KMS-11 (cell line): Measurements from ENCODE around the gene FTMT.

Source experiments
- H2AFZ ChIP-seq: fragments of 200-600 bp; sonication (generic); 2 replicates; pipeline ENCODE4 v1.6.1; 2016; ENCODE audit warnings: antibody characterized with exemption, mixed run types, low read depth
- H3K27ac ChIP-seq: fragments of 200-600 bp; sonication (generic); 2 replicates; pipeline ENCODE4 v1.6.1; 2016; ENCODE audit warnings: mild to moderate bottlenecking, mixed run types
- H3K27me3 ChIP-seq: fragments of 200-600 bp; sonication (generic); 2 replicates; pipeline ENCODE4 v1.6.1; 2017; ENCODE audit warnings: mild to moderate bottlenecking, low read depth, mixed run types, moderate library complexity; ENCODE audit not compliant: insufficient read depth
- H3K36me3 ChIP-seq: fragments of 200-600 bp; sonication (generic); 2 replicates; pipeline ENCODE4 v1.6.1; 2017; ENCODE audit warnings: mild to moderate bottlenecking, mixed run types; ENCODE audit not compliant: insufficient read depth
- H3K4me1 ChIP-seq: fragments of 200-600 bp; sonication (generic); 2 replicates; pipeline ENCODE4 v1.6.1; 2016; ENCODE audit warnings: mild to moderate bottlenecking, low read depth, mixed run types; ENCODE audit not compliant: poor library complexity, severe bottlenecking
- H3K4me2 ChIP-seq: fragments of 200-600 bp; sonication (generic); 2 replicates; pipeline ENCODE4 v1.7.0; 2016; ENCODE audit warnings: mild to moderate bottlenecking, mixed run types
- H3K4me3 ChIP-seq: fragments of 200-600 bp; sonication (generic); IDR thresholded peaks from 2 replicates; pipeline ENCODE4 v1.6.1; 2017; ENCODE audit warnings: low read depth, low read length, mixed read lengths; ENCODE audit not compliant: insufficient read depth
- H3K79me2 ChIP-seq: fragments of 200-600 bp; sonication (generic); 2 replicates; pipeline ENCODE4 v1.6.1; 2016; ENCODE audit warnings: low read depth, mixed run types; ENCODE audit not compliant: insufficient read depth
- H3K9ac ChIP-seq: fragments of 200-600 bp; sonication (generic); 2 replicates; pipeline ENCODE4 v1.6.1; 2016; ENCODE audit warnings: mild to moderate bottlenecking, mixed run types
- H4K20me1 ChIP-seq: fragments of 200-600 bp; sonication (generic); 2 replicates; pipeline ENCODE4 v1.6.1; 2016; ENCODE audit warnings: mild to moderate bottlenecking, mixed run types; ENCODE audit not compliant: insufficient read depth
- CTCF ChIP-seq: fragments of 200-600 bp; sonication (generic); conservative IDR thresholded peaks from 2 replicates; pipeline ENCODE4 v1.6.1; 2017; ENCODE audit warnings: low read depth, mild to moderate bottlenecking, antibody characterized with exemption, low read length, moderate library complexity, mixed read lengths

The FTMT gene

GRCh38 chr5:121853850-121854249 is 2.2 kb downstream of the FTMT start:
- no peak overlapping the region for H3K27ac ChIP-seq
- H3K4me3 ChIP-seq, result no peak overlapping the region
- H2AFZ ChIP-seq, result no peak overlapping the region
- H3K4me1 ChIP-seq, result no peaks in the 10 kb centered on the region
- H4K20me1 ChIP-seq, result no peaks in the 10 kb centered on the region
- H3K4me2 ChIP-seq, result no peak overlapping the region
- no peaks in the 10 kb centered on the region for H3K27me3 ChIP-seq
- H3K9ac ChIP-seq, result no peak overlapping the region
- H3K36me3 ChIP-seq, result no peaks in the 10 kb centered on the region
- no peak for TF ChIP-seq CTCF
- no peaks in the 10 kb centered on the region for H3K79me2 ChIP-seq

GRCh38 chr5:121862801-121863200 is 11.1 kb downstream of the FTMT start:
- H3K27me3 ChIP-seq, result no peaks in the 10 kb centered on the region
- H2AFZ ChIP-seq, result no peak overlapping the region
- H3K36me3 ChIP-seq, result no peaks in the 10 kb centered on the region
- TF ChIP-seq CTCF, result no peak
- no peak overlapping the region for H3K9ac ChIP-seq
- no peak overlapping the region for H3K4me3 ChIP-seq
- no peaks in the 10 kb centered on the region for H3K4me1 ChIP-seq
- H3K4me2 ChIP-seq, result no peak overlapping the region
- no peaks in the 10 kb centered on the region for H3K79me2 ChIP-seq
- no peaks in the 10 kb centered on the region for H4K20me1 ChIP-seq
- H3K27ac ChIP-seq, result no peak overlapping the region

- Histone ChIP-seq H3K27me3 (no peaks in the 10 kb centered on the region), H3K4me2 (no peak overlapping the region), H3K79me2 (no peaks in the 10 kb centered on the region), H3K4me1 (no peaks in the 10 kb centered on the region), H3K27ac (no peak overlapping the region), H4K20me1 (no peaks in the 10 kb centered on the region), H2AFZ (no peak overlapping the region), H3K9ac (no peak overlapping the region), H3K36me3 (no peaks in the 10 kb centered on the region), H3K4me3 (no peak overlapping the region)
- TF ChIP-seq CTCF, result no peak
Measured at GRCh38 chr5:121863753-121864285, 12.1 kb downstream of the FTMT start.

- Histone ChIP-seq H3K4me1 (no peaks in the 10 kb centered on the region), H4K20me1 (no peaks in the 10 kb centered on the region), H3K79me2 (no peaks in the 10 kb centered on the region), H3K9ac (no peak overlapping the region), H3K27me3 (no peaks in the 10 kb centered on the region), H3K36me3 (no peaks in the 10 kb centered on the region), H3K4me2 (no peak overlapping the region), H3K27ac (no peak overlapping the region), H3K4me3 (no peak overlapping the region), H2AFZ (no peak overlapping the region)
- TF ChIP-seq CTCF, result no peak
Measured at GRCh38 chr5:121867403-121867802, 15.7 kb downstream of the FTMT start.

- H3K4me2 ChIP-seq, result no peak overlapping the region
- no peaks in the 10 kb centered on the region for H3K4me1 ChIP-seq
- H3K27me3 ChIP-seq, result no peaks in the 10 kb centered on the region
- H4K20me1 ChIP-seq, result no peaks in the 10 kb centered on the region
- no peak overlapping the region for H3K4me3 ChIP-seq
- H3K79me2 ChIP-seq, result no peaks in the 10 kb centered on the region
- no peak overlapping the region for H3K27ac ChIP-seq
- no peaks in the 10 kb centered on the region for H3K36me3 ChIP-seq
- no peak for TF ChIP-seq CTCF
- no peak overlapping the region for H2AFZ ChIP-seq
- no peak overlapping the region for H3K9ac ChIP-seq
Measured at GRCh38 chr5:121870489-121870888, 18.8 kb downstream of the FTMT start.
